NK-92 (cell line): ENCODE measurements around the gene SPATA24.
"Not testable (repeated sequence)": the region's sequence is repeated elsewhere in the genome, so short reads cannot be mapped to it uniquely, and the experiment has no call there.

Experiments used
- DNase-seq: peaks from one replicate; lab custom pipeline; 2025; ENCODE audit not compliant: unreplicated experiment; lab: John Stamatoyannopoulos, UW

Gene SPATA24

GRCh38 chr5:139403787-139404483 is at the start of gene SPATA24:
Gene SPATA24 (minus strand): TSS chr5:139404089. CDS start chr5:139404060, 29 bp downstream.
- DNase-seq: peak; percentile 78

GRCh38 chr5:139451878-139452660 is 48.2 kb upstream of the SPATA24 start:
- DNase-seq: no peak

- no peak for DNase-seq
Observed at GRCh38 chr5:139451176-139451575, 47.3 kb upstream of the SPATA24 start.

GRCh38 chr5:139446956-139447779 is 43.3 kb upstream of the SPATA24 start:
- DNase-seq: no peak

- DNase-seq: no peak
Observed at GRCh38 chr5:139445325-139446170, 41.7 kb upstream of the SPATA24 start.

- DNase-seq: no peak
Observed at GRCh38 chr5:139443831-139444453, 40.1 kb upstream of the SPATA24 start.

- not testable (repeated sequence) for DNase-seq
Observed at GRCh38 chr5:139440416-139440815, 36.5 kb upstream of the SPATA24 start.

GRCh38 chr5:139439013-139439903 is 35.4 kb upstream of the SPATA24 start, which contains the start of gene DNAJC18:
Gene DNAJC18 (minus strand): TSS chr5:139439525. CDS start chr5:139439445, 80 bp downstream.
- DNase-seq: peak; percentile 16

- DNase-seq: no peak
Observed at GRCh38 chr5:139438707-139439012, 34.8 kb upstream of the SPATA24 start.

- DNase-seq: no peak
Observed at GRCh38 chr5:139435676-139436075, 31.8 kb upstream of the SPATA24 start.

GRCh38 chr5:139431706-139432105 is 27.8 kb upstream of the SPATA24 start:
- no peak for DNase-seq

- no peak for DNase-seq
Observed at GRCh38 chr5:139430015-139430414, 26.1 kb upstream of the SPATA24 start.

GRCh38 chr5:139426203-139426885 is 22.5 kb upstream of the SPATA24 start:
- no peak for DNase-seq

- DNase-seq: no peak
Observed at GRCh38 chr5:139425497-139425896, 21.6 kb upstream of the SPATA24 start.

GRCh38 chr5:139422307-139422893 is 18.5 kb upstream of the SPATA24 start:
- DNase-seq: no peak

GRCh38 chr5:139419226-139420192 is 15.6 kb upstream of the SPATA24 start:
- no peak for DNase-seq

- DNase-seq: no peak
Observed at GRCh38 chr5:139418793-139419192, 14.9 kb upstream of the SPATA24 start.
